Measurements from ENCODE around the gene SIGLEC5. TPM values are rescaled to one million over a fixed set of nuclear protein-coding genes. Genes with fewer than 3 reads are reported as not detected.

SIGLEC5 gene
- total and polyA plus RNA-seq, 10 donors, result 5.9 to 12.9 (median 9.8) TPM; not detected in 5

- Histone ChIP-seq H3K4me1 (peaks cover 0 to 57% (median 15%) of the 10 kb centered on the region in 6 donors), H3K4me3 (peak overlapping the region in 6 of 8 donors; percentile 8 to 51 (median 22)), H3K27ac (peak overlapping the region in 3 of 8 donors; percentile 48 to 75 (median 59)), H3K9me3 (no peaks in the 10 kb centered on the region), H3K27me3 (replicated peaks in 1 of 7) (peaks cover 0 to 9% (median 0%) of the 10 kb centered on the region in 7 donors), H3K36me3 (peaks cover 0 to 56% (median 11%) of the 10 kb centered on the region in 6 donors)
- WGBS, 5 donors, result 76 to 85% (median 79%) methylated on average over 14 of the region's 14 CpGs
- intact Hi-C loops (cut with DNase I; ENCODE audit: low total_unique reads), result no loop called here
- no peak for DNase-seq
- TF ChIP-seq POLR2AphosphoS5 (IDR thresholded peaks at IDR 0.05) (no peak), POLR2A (IDR thresholded peaks at IDR 0.05) (no peak), CTCF (IDR thresholded peaks at IDR 0.05 in 8 of 11, conservative IDR thresholded peaks at IDR 0.05 in 3 of 11) (no peak)
These were observed 1.9 kb downstream of the SIGLEC5 start for GRCh38 chr19:51628153-51628939.

GRCh38 chr19:51627491-51628138 is 2.6 kb downstream of the SIGLEC5 start:
- Histone ChIP-seq H3K4me1 (peaks cover 0 to 57% (median 15%) of the 10 kb centered on the region in 6 donors), H3K4me3 (peak overlapping the region in 5 of 8 donors; percentile 11 to 51 (median 26)), H3K27ac (peak overlapping the region in 3 of 8 donors; percentile 48 to 75 (median 54)), H3K27me3 (replicated peaks in 1 of 7) (peaks cover 0 to 9% (median 0%) of the 10 kb centered on the region in 7 donors), H3K36me3 (peaks cover 0 to 63% (median 11%) of the 10 kb centered on the region in 6 donors), H3K9me3 (peaks cover 0 to 3% (median 0%) of the 10 kb centered on the region in 8 donors)
- intact Hi-C loops (cut with DNase I; ENCODE audit: low total_unique reads), result no loop called here
- WGBS, 5 donors, result 62 to 69% (median 64%) methylated on average over 14 to 16 of the region's 16 CpGs
- no peak for TF ChIP-seq POLR2AphosphoS5 (IDR thresholded peaks at IDR 0.05)
- no peak for TF ChIP-seq POLR2A (IDR thresholded peaks at IDR 0.05)
- TF ChIP-seq CTCF (IDR thresholded peaks at IDR 0.05 in 8 of 11, conservative IDR thresholded peaks at IDR 0.05 in 3 of 11), result no peak
- no peak for DNase-seq

GRCh38 chr19:51626675-51627074 is 3.5 kb downstream of the SIGLEC5 start:
- Histone ChIP-seq H3K36me3 (peaks cover 0 to 65% (median 11%) of the 10 kb centered on the region in 6 donors), H3K27ac (peak overlapping the region in 2 of 8 donors; percentile 54 to 75), H3K27me3 (replicated peaks in 1 of 7) (peaks cover 0 to 9% (median 0%) of the 10 kb centered on the region in 7 donors), H3K4me1 (peaks cover 0 to 61% (median 17%) of the 10 kb centered on the region in 6 donors), H3K9me3 (peaks cover 0 to 3% (median 0%) of the 10 kb centered on the region in 8 donors), H3K4me3 (peak overlapping the region in 3 of 8 donors; percentile 26 to 51 (median 34))
- no peak for DNase-seq
- WGBS, 5 donors, result 52 to 83% (median 67%) methylated on average over 2 of the region's 2 CpGs
- intact Hi-C loops (cut with DNase I; ENCODE audit: low total_unique reads), result no loop called here
- no peak for TF ChIP-seq POLR2A (IDR thresholded peaks at IDR 0.05)
- TF ChIP-seq POLR2AphosphoS5 (IDR thresholded peaks at IDR 0.05), result no peak
- TF ChIP-seq CTCF (IDR thresholded peaks at IDR 0.05 in 8 of 11, conservative IDR thresholded peaks at IDR 0.05 in 3 of 11), result no peak

All from spleen (tissue), 11 donors.